Mammary epithelial cell (primary cell): ENCODE measurements around the gene UBE2E3.

Source experiments
- CTCF ChIP-seq, 2 donors: IDR thresholded peaks in 1 of 2; conservative IDR thresholded peaks in 1 of 2; 2 replicates each; pipeline ENCODE4 v1.5.1; 2011 to 2012; ENCODE audit warnings: inconsistent platforms in 2 of 2, low read length in 2 of 2, mild to moderate bottlenecking in 2 of 2, control low read depth in 1 of 2, low read depth in 1 of 2; ENCODE audit not compliant: insufficient read depth in 1 of 2; ENCODE audit errors: extremely low read depth in 1 of 2
- EZH2 ChIP-seq: IDR thresholded peaks from 2 replicates; pipeline ENCODE4 v1.6.1; 2012; ENCODE audit warnings: low read length, inconsistent platforms, borderline replicate concordance

GRCh38 chr2:181052523-181052891 is 72.1 kb downstream of the UBE2E3 start:
- TF ChIP-seq CTCF (conservative IDR thresholded peaks at IDR 0.05 in 1 of 2, IDR thresholded peaks at IDR 0.05 in 1 of 2; ENCODE audit: extremely low read depth in 1 of 2, insufficient read depth in 1 of 2, low read depth in 1 of 2, low read length in 2 of 2) (no peak), EZH2 (no peak)
